Adipose tissue (tissue), 3 donors: ENCODE measurements around the gene RAB28. TPM values are rescaled to one million over a fixed set of nuclear protein-coding genes. Genes with fewer than 3 reads are reported as not detected.
A peak's percentile ranks its signal among the peaks of the same experiment; 100 is the strongest.

ENCODE experiments used
- H3K27ac ChIP-seq: one replicate; pipeline ENCODE4 v1.5.1; 2013; ENCODE audit warnings: low read depth, low read length
- WGBS, 3 donors: extraction: QIAGEN DNeasy Blood & Tissue Kit; methylation state at CpG; one replicate each; pipeline ENCODE4 v1.1.7; 2013; 5-methylcytosine and 5-hydroxymethylcytosine counted together
- polyA plus RNA-seq, 3 donors: library from polyadenylated mRNA; stranded (reverse); fragments of 200-250 nt; gene quantifications; one replicate each; pipeline ENCODE4 v1.2.3, GENCODE V29; 2013
- donor health status: healthy with polysubstance abuse.
- donor health status: Bipolar disorder and iron deficiency.
- donor health status: healthy.

Gene RAB28
- 10 to 100 TPM in 2 of 3 donors, 1 to 10 TPM in 1; 5.2 to 33.0 (median 13.4) TPM for polyA plus RNA-seq

GRCh38 chr4:13484122-13484748, at the start of gene RAB28:
Gene RAB28, minus strand, starts transcription at chr4:13484340.
- 0% methylated on average over 49 to 59 of the region's 59 CpGs for WGBS, 3 donors
- H3K27ac ChIP-seq, result peak within 1 kb of the TSS; percentile 61

DNA sequence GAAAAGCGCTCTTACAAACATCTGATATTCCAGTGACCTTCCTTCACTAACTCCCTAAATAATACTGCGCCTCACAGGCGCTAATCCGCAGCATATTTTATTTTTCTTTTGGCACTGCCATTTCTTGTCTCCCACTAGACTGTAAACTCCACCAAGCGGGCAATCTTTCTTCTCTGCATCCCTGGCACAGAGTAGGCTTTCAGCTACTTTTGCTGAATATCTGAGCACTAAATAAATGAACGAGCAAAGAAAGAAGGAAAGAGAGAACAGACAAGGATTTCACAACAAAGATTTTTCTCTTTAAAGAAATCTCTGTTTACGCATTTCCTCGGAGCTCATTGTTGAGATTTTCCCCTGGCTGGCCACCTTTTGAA, 47.5 kb upstream of the RAB28 start:
- 23 to 59% (median 43%) methylated on average over 8 of the region's 8 CpGs for WGBS, 3 donors
- no peak overlapping the region for H3K27ac ChIP-seq

DNA sequence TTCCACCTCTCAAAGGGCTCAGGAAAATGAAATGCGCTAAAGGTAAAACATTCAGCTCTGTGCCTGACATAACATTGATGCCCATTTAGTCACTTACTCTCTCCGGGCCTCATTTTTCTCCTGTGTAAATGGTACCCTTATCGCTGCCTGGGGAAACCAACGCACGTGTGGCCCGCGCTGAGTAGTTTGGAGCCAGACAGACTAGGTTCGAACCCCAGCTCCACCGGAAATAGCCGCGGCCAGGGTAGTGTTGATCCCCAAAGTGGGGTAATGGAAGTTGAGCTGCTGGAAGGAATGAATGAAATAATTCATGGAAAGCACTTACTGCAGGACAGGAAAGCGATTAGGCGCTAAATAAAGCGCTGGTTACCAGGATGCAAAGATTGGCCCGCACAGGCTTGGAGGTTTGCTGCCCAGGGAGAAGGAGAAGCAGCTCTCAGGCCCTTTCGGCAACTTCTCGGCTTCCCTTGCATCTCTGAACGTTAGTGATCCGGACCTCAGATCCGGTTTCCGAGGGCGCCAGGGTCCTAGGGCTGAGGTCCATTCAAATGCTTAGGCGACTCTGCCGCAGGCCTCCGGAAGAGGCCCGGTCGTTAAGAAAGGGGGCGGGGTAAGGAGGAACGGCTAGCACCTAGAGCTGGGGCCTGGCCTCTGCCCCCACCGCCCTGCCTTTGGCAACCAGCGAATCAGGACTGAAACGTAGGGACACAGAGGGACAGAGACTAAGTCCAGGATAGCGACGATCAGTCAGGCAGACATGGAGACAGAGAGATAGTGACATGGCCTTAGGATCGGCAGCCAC, 46.9 kb upstream of the RAB28 start:
- no peak overlapping the region for H3K27ac ChIP-seq
- 8 to 34% (median 34%) methylated on average over 35 of the region's 35 CpGs for WGBS, 3 donors

DNA sequence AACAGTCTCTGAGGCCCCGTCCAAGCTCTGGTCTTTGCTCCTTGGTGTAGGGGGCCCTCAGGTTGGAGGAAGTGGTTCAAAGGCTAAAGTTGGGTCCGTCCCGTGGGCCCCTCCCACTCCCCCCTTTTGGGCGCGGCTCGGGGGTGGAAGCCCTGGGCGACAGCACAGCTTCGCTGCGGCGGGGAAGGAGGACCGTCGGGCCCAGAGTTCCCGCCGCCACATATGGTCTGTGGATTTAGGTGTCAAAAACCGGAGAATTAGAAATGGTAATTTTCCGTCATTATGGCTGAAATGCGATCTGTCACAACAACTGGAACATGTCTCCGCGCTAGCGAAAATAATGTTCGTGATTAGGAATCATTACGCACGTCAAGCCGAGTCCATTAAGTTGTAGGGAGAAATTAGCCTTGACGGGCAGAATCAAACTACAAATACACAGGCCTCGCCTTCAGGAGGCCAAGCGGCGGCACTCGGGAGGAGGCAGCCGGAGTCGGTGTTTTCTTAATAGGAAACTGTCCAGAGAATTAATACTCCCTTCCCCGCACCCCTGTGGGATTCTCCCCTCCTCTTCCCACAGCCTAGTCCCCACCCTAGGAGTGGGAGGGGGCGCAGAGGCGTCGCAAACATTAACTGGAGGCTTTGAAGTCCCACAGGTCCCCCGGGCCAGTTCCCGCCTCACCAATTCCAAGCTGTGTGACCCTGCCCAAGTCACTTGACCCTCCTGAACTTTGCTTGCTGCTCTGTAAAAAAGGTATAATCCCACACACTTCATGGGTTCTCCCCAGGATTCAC, 45.2 kb upstream of the RAB28 start:
- no peak overlapping the region for H3K27ac ChIP-seq
- WGBS, 3 donors, result 10 to 34% (median 27%) methylated on average over 37 of the region's 37 CpGs

GRCh38 chr4:13528821-13529127, 44.6 kb upstream of the RAB28 start:
- no peak overlapping the region for H3K27ac ChIP-seq
- WGBS, 3 donors, result 8 to 26% (median 25%) methylated on average over 5 of the region's 5 CpGs

DNA sequence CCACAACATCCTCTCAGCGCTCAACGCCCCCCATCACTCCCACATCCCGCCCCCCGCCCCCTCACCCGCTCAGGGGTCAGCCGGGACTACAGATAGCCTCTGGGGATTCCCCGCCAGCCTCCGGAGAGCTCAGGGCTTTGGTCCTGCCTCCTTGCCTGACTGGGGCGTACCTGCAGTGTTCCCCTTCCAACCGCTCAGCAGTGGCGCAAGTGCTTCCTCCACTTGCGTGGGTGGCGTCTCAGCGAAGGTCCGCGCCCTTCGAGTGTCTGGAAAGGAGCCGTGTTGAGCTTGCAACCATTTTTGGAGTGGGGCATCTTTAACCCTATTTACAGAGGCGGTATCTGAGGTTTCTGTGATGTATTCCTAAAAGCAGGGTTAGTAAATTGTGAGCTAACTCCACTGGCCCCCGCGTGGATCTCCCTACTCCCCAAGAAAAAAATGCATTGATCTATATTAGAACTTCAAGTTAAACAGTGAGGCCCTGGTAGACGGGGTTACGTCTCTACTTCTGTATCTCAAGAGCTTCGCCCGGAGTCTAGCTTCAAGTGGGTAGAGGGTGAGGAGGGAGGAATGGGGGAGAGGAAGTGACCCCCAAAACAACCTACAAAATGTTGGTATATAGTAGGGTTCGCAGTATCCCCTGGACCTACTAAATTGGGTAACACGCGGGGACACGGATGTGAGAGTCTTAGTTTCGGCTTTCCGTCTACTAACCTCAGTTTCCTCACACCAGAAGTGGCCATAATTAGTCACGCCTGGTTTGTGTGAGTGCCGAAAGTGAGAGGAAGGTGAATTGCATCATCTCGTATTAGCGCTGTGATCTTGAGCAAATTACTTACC, 44.1 kb upstream of the RAB28 start:
- no peak overlapping the region for H3K27ac ChIP-seq
- WGBS, 3 donors, result 5 to 16% (median 11%) methylated on average over 35 of the region's 35 CpGs

GRCh38 chr4:13527192-13527980, 43.2 kb upstream of the RAB28 start:
- no peak overlapping the region for H3K27ac ChIP-seq
- WGBS, 3 donors, result 6 to 19% (median 15%) methylated on average over 46 of the region's 46 CpGs

GRCh38 chr4:13526658-13527057, 42.5 kb upstream of the RAB28 start:
- H3K27ac ChIP-seq, result no peak overlapping the region
- WGBS, 3 donors, result 36 to 57% (median 46%) methylated on average over 3 of the region's 3 CpGs

GRCh38 chr4:13525606-13526281, 41.6 kb upstream of the RAB28 start:
- WGBS, 3 donors, result 45 to 61% (median 60%) methylated on average over 4 of the region's 4 CpGs

GRCh38 chr4:13524504-13525243, 40.5 kb upstream of the RAB28 start:
- no peak overlapping the region for H3K27ac ChIP-seq
- 8 to 30% (median 26%) methylated on average over 36 of the region's 36 CpGs for WGBS, 3 donors

More at GRCh38 chr4:13525606-13526281, 41.6 kb upstream of the RAB28 start:
- no peak overlapping the region for H3K27ac ChIP-seq

DNA sequence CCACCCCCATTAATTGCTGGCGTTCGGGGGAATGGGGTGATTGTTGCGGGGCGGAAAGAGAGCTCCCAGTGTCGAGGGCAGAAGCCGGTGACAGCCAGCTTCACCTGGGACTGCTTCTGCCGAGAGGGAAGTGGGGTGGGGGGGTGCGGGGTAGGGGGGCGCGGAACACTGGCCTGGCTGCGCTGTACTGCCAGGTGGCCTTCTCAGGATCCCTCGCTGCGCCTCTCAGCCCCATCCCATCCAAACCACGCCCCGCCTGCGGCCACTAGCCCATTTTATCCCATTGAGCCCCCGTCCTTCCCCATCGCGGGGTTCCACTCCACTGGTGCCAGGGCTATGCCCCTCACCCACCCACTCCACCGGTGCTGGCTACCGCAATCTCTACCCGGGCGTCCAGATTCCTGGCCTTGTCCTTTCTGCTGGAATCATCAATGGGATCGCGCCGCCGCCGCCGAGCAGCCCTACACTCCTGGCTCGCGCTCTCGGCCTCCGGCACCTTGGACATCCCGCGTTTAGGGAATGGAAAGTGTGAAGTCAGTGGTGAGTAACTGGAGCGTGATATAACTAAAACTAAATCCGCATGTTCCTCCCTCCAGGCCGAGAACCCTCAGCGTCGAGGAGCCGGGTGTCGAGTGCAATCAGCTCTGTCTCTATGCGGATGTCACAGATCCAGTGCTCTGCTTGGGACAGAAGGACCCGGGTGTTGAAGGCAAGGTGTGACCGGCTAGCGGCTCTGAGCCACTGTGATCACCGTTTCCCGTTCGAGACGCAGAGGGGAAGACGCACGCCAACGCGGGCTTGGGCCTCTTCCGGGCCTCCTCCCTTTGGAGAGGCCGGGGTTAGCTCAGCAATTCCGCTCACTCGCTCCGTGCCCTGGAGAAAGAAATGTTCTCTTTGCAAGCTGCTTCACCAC, 39.7 kb upstream of the RAB28 start:
- no peak overlapping the region for H3K27ac ChIP-seq
- 10 to 28% (median 25%) methylated on average over 53 to 59 of the region's 59 CpGs for WGBS, 3 donors

DNA sequence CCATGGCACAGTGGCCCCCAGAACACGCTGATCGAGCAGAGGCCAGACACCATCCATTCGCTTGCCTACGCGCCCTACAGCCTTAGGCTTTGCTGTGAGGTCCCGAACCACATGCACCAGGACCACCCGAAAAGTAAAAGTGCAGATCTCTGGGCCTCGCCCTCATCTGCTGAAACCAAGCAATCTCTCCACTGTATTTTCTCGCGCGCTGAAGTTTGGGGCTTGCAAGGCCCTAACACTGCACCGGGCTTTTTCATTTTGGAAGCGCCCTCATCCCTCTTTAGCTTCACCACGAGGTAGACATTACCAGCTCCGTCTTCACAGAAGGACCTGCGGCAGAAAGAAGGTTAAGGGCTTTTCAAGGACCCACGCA, 39.0 kb upstream of the RAB28 start:
- WGBS, 3 donors, result 8 to 30% (median 29%) methylated on average over 17 of the region's 17 CpGs
- H3K27ac ChIP-seq, result no peak overlapping the region

GRCh38 chr4:13522282-13523104, 38.4 kb upstream of the RAB28 start:
- WGBS, 3 donors, result 7 to 19% (median 19%) methylated on average over 48 to 49 of the region's 49 CpGs
- no peak overlapping the region for H3K27ac ChIP-seq

- WGBS, 3 donors, result 60 to 64% (median 62%) methylated on average over 2 of the region's 2 CpGs
- H3K27ac ChIP-seq, result no peak overlapping the region
These were observed 36.9 kb upstream of the RAB28 start for GRCh38 chr4:13521047-13521446.

DNA sequence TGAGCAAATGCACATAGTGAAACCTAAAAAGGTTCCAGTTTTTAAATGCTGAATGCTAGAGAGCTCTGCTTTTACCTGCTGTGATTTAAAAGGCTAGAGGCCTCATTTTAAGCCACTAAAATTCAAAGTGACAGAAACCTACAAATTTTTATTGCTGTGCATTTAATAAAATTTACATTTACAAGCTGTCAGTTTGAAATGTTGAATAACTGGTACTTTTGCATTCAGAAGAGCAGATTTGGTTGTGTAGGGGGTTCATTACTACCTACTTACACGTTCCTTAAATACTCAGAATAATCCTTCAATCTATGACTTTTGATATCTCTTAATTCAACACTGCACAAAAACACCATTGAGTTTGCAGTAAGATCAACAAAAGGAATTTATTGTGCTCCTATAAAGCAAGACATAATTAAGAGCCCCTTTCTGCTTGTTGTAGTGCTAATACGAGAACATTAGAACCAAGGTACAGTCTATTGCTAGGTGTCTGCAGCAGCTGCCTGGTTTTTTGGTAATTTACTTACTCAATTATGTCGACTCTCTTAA, 32.2 kb upstream of the RAB28 start:
- WGBS, 3 donors, result 70 to 86% (median 83%) methylated on average over 3 of the region's 3 CpGs

More for the DNA sequence above, 32.2 kb upstream of the RAB28 start:
- no peak overlapping the region for H3K27ac ChIP-seq
